HL-60 (cell line): ENCODE measurements around the gene CENPP.

ENCODE experiments used
- DNase-seq, 2 experiments: peaks; one replicate each; pipeline ENCODE4 v3.0.0-alpha.2; 2010 to 2020; ENCODE audit warnings: low read depth in 1 of 2, low spot score in 1 of 2
- H3K27ac ChIP-seq: fragments of 250-450 bp; sonication (Bioruptor Pico); replicated peaks from 2 replicates; pipeline ENCODE4 v1.5.1; 2020; ENCODE audit warnings: mild to moderate bottlenecking, moderate library complexity
- H3K27me3 ChIP-seq: fragments of 250-450 bp; sonication (Bioruptor Pico); 2 replicates; pipeline ENCODE4 v1.5.1; 2021; ENCODE audit warnings: mild to moderate bottlenecking, moderate library complexity; ENCODE audit not compliant: insufficient read depth, poor library complexity, severe bottlenecking
- H3K4me3 ChIP-seq: replicated peaks from 2 replicates; pipeline ENCODE4 v1.5.1; 2011; ENCODE audit warnings: mild to moderate bottlenecking, control low read depth, low read length; ENCODE audit not compliant: insufficient read depth
- CTCF ChIP-seq: IDR thresholded peaks from one replicate; pipeline ENCODE4 v1.5.1; 2011; ENCODE audit warnings: low read length, control low read depth, inconsistent platforms; ENCODE audit not compliant: insufficient read depth
- GABPA ChIP-seq: IDR thresholded peaks from 2 replicates; pipeline ENCODE4 v1.6.1; 2012; ENCODE audit warnings: low read depth
- POLR2AphosphoS5 ChIP-seq: IDR thresholded peaks from 2 replicates; pipeline ENCODE4 v1.6.1; 2012; ENCODE audit warnings: low read depth
- REST ChIP-seq: IDR thresholded peaks from 2 replicates; pipeline ENCODE4 v1.6.1; 2012; ENCODE audit warnings: low read depth; ENCODE audit not compliant: insufficient replicate concordance
- SPI1 ChIP-seq: IDR thresholded peaks from 2 replicates; pipeline ENCODE4 v1.6.1; 2012; ENCODE audit warnings: low read depth, mild to moderate bottlenecking, borderline replicate concordance

CENPP gene

GRCh38 chr9:92635760-92636159 lies 310.0 kb downstream of the CENPP start:
- H3K27ac ChIP-seq: no peak overlapping the region
- TF ChIP-seq GABPA (no peak), POLR2AphosphoS5 (no peak), SPI1 (no peak), REST (no peak), CTCF (no peak)
- DNase-seq: no peak

GRCh38 chr9:92636627-92637026 lies 310.9 kb downstream of the CENPP start:
- no peak overlapping the region for H3K27ac ChIP-seq
- no peaks in the 10 kb centered on the region for H3K27me3 ChIP-seq
- no peak for TF ChIP-seq POLR2AphosphoS5
- no peak for TF ChIP-seq SPI1
- no peak for TF ChIP-seq CTCF
- TF ChIP-seq REST: no peak
- no peak for TF ChIP-seq GABPA
- no peak overlapping the region for H3K4me3 ChIP-seq
- no peak for DNase-seq

More at GRCh38 chr9:92635760-92636159, 310.0 kb downstream of the CENPP start:
- H3K27me3 ChIP-seq: no peaks in the 10 kb centered on the region
- no peak overlapping the region for H3K4me3 ChIP-seq

GRCh38 chr9:92637326-92637725 lies 311.6 kb downstream of the CENPP start:
- Histone ChIP-seq H3K4me3 (no peak overlapping the region), H3K27me3 (no peaks in the 10 kb centered on the region), H3K27ac (no peak overlapping the region)
- DNase-seq: no peak
- TF ChIP-seq POLR2AphosphoS5 (no peak), SPI1 (no peak), REST (no peak), CTCF (no peak), GABPA (no peak)
